ENCODE measurements around the gene ABCA9. TPM values are rescaled to one million over a fixed set of nuclear protein-coding genes. Genes with fewer than 3 reads are reported as not detected.

Gene ABCA9
- total and polyA plus RNA-seq, 2 donors from 2014 or later, result 0.45 to 2.0 TPM

DNA sequence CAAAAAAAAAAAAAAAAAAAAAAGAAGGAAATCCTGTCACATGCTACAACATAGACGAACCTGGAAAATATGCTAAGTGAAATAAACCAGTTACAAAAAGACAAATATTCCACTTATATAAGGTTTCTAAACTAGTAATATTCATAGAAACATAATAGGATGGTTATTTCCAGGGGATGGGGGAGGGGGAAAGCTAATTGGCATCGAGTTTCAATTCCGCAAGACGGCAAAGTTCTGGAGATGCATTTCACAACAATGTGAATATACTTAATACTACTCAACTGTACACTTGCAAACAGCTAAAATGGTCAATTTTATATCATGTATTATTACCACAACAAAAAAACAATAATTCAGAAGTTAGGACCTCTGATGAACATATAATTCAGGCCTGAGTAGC, 37.9 kb upstream of the ABCA9 start:
- no peak for FAIRE-seq

DNA sequence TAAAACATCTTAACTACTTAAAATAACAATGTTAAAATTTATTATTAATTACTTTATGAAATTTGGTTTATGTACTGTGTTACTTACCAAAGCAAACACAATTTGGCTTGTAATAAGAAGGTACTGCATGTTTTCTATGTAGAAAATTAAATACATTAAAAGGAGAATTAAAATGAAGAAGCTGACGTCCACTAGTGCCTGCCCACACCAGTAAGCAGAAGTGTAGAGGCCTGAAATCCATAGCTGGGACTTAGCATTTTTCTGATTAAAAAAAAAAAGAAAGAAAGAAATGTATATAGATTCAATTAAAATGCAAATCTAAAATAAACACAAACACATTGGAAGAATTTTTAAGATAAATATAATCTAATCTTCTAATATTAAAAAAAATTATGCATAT, 35.8 kb upstream of the ABCA9 start:
- Histone ChIP-seq H3K4me1 (ENCODE audit: control insufficient read depth in 2 of 3, insufficient read depth in 2 of 3, low read depth in 1 of 3, low read length in 3 of 3) (no peaks in the 10 kb centered on the region), H3K9ac (ENCODE audit: low read length in 3 of 3) (no peak overlapping the region), H3K36me3 (ENCODE audit: control insufficient read depth in 2 of 3, insufficient read depth in 3 of 3, low read length in 3 of 3) (no peaks in the 10 kb centered on the region), H3K27ac (ENCODE audit: low read depth in 2 of 2, low read length in 2 of 2) (no peak overlapping the region), H3K9me3 (ENCODE audit: control insufficient read depth in 2 of 3, insufficient read depth in 1 of 3, low read length in 3 of 3) (no peaks in the 10 kb centered on the region), H3K27me3 (ENCODE audit: control insufficient read depth, insufficient read depth, low read length) (no peaks in the 10 kb centered on the region), H3K4me3 (ENCODE audit: low read length in 3 of 3) (no peak overlapping the region)
- FAIRE-seq, result no peak
- TF ChIP-seq, protein P1, sequence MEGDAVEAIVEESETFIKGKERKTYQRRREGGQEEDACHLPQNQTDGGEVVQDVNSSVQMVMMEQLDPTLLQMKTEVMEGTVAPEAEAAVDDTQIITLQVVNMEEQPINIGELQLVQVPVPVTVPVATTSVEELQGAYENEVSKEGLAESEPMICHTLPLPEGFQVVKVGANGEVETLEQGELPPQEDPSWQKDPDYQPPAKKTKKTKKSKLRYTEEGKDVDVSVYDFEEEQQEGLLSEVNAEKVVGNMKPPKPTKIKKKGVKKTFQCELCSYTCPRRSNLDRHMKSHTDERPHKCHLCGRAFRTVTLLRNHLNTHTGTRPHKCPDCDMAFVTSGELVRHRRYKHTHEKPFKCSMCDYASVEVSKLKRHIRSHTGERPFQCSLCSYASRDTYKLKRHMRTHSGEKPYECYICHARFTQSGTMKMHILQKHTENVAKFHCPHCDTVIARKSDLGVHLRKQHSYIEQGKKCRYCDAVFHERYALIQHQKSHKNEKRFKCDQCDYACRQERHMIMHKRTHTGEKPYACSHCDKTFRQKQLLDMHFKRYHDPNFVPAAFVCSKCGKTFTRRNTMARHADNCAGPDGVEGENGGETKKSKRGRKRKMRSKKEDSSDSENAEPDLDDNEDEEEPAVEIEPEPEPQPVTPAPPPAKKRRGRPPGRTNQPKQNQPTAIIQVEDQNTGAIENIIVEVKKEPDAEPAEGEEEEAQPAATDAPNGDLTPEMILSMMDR (IDR thresholded peaks at IDR 0.05; ENCODE audit: borderline replicate concordance, extremely low read depth, insufficient read depth), result no peak
- intact Hi-C loops (cut with DNase I), result no loop called here
- DNase-seq, result no peak

More for the DNA sequence above, 37.9 kb upstream of the ABCA9 start:
- no peaks in the 10 kb centered on the region for H3K27me3 ChIP-seq (ENCODE audit: control insufficient read depth, insufficient read depth, low read length)
- H3K27ac ChIP-seq (ENCODE audit: low read depth in 2 of 2, low read length in 2 of 2), result no peak overlapping the region
- intact Hi-C loops (cut with DNase I), result no loop called here
- no peak overlapping the region for H3K4me3 ChIP-seq (ENCODE audit: low read length in 3 of 3)
- H3K36me3 ChIP-seq (ENCODE audit: control insufficient read depth in 2 of 3, insufficient read depth in 3 of 3, low read length in 3 of 3), result no peaks in the 10 kb centered on the region
- no peak overlapping the region for H3K9ac ChIP-seq (ENCODE audit: low read length in 3 of 3)
- TF ChIP-seq, protein P1 (IDR thresholded peaks at IDR 0.05; ENCODE audit: borderline replicate concordance, extremely low read depth, insufficient read depth), result no peak
- DNase-seq, result no peak
- H3K4me1 ChIP-seq (ENCODE audit: control insufficient read depth in 2 of 3, insufficient read depth in 2 of 3, low read depth in 1 of 3, low read length in 3 of 3), result no peaks in the 10 kb centered on the region
- no peaks in the 10 kb centered on the region for H3K9me3 ChIP-seq (ENCODE audit: control insufficient read depth in 2 of 3, insufficient read depth in 1 of 3, low read length in 3 of 3)

DNA sequence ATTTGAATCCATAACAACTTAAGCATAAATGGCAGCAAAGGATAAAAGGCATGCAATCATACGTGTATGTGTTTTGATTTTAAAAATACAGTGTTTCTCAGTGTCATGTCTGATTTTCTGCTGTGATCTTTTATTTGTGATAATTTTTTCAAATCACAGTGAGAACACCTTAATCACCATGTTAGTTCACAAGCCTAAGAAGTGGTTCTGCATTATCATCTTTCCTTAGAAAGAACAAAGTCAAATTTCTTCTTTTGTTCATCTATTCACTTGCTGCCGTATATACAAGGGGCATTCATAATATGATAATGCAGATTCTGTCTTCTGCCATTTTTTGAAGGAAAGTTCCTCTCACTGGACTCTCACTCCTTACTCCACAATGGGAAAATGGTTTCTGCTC, 33.3 kb upstream of the ABCA9 start:
- no peaks in the 10 kb centered on the region for H3K36me3 ChIP-seq (ENCODE audit: control insufficient read depth in 2 of 3, insufficient read depth in 3 of 3, low read length in 3 of 3)
- no peaks in the 10 kb centered on the region for H3K27me3 ChIP-seq (ENCODE audit: control insufficient read depth, insufficient read depth, low read length)
- no peak overlapping the region for H3K27ac ChIP-seq (ENCODE audit: low read depth in 2 of 2, low read length in 2 of 2)
- intact Hi-C loops (cut with DNase I), result no loop called here
- no peaks in the 10 kb centered on the region for H3K9me3 ChIP-seq (ENCODE audit: control insufficient read depth in 2 of 3, insufficient read depth in 1 of 3, low read length in 3 of 3)
- no peak overlapping the region for H3K4me3 ChIP-seq (ENCODE audit: low read length in 3 of 3)
- DNase-seq, result no peak
- H3K4me1 ChIP-seq (ENCODE audit: control insufficient read depth in 2 of 3, insufficient read depth in 2 of 3, low read depth in 1 of 3, low read length in 3 of 3), result no peaks in the 10 kb centered on the region
- no peak for FAIRE-seq
- H3K9ac ChIP-seq (ENCODE audit: low read length in 3 of 3), result no peak overlapping the region
- TF ChIP-seq, protein P1 (IDR thresholded peaks at IDR 0.05; ENCODE audit: borderline replicate concordance, extremely low read depth, insufficient read depth), result no peak

DNA sequence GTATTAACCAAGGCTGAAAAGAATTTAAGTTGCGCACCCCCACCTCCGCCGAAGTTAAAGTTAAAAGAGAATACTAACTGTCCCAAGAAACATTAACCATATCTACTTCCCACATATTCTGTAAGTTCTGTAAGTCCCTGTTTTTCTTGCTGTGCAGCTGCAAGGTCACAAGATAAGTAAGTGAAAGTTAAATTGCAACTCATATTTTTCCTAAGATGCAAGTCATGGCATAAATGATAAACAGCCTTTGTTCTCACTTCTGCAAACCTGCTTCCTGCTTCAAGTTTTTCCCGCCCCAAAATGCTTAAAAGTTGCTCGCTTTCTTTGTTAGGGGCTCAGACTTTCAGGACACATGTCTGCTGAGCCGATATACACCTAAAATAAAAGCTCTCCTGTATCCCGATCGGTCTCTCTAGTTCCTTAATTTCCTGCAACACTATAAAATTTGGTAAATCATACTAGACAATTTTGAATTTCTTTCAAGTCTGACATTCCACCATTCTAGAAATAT, 32.6 kb upstream of the ABCA9 start:
- no peak for FAIRE-seq
- H3K36me3 ChIP-seq (ENCODE audit: control insufficient read depth in 2 of 3, insufficient read depth in 3 of 3, low read length in 3 of 3), result no peaks in the 10 kb centered on the region
- peak in 2 of 5 donors; percentile 22 to 47 for DNase-seq
- H3K27ac ChIP-seq (ENCODE audit: low read depth in 2 of 2, low read length in 2 of 2), result no peak overlapping the region
- H3K4me1 ChIP-seq (ENCODE audit: control insufficient read depth in 2 of 3, insufficient read depth in 2 of 3, low read depth in 1 of 3, low read length in 3 of 3), result no peaks in the 10 kb centered on the region
- H3K4me3 ChIP-seq (ENCODE audit: low read length in 3 of 3), result peak overlapping the region in 2 of 3 donors; percentile 9 to 20
- no peaks in the 10 kb centered on the region for H3K27me3 ChIP-seq (ENCODE audit: control insufficient read depth, insufficient read depth, low read length)
- no peaks in the 10 kb centered on the region for H3K9me3 ChIP-seq (ENCODE audit: control insufficient read depth in 2 of 3, insufficient read depth in 1 of 3, low read length in 3 of 3)
- intact Hi-C loops (cut with DNase I), result no loop called here
- TF ChIP-seq, protein P1 (IDR thresholded peaks at IDR 0.05; ENCODE audit: borderline replicate concordance, extremely low read depth, insufficient read depth), result no peak
- no peak overlapping the region for H3K9ac ChIP-seq (ENCODE audit: low read length in 3 of 3)
